ENCODE measurements around the gene CTNND1.
"Not testable (repeated sequence)": the region's sequence is repeated elsewhere in the genome, so short reads cannot be mapped to it uniquely, and the experiment has no call there.

The CTNND1 gene

DNA sequence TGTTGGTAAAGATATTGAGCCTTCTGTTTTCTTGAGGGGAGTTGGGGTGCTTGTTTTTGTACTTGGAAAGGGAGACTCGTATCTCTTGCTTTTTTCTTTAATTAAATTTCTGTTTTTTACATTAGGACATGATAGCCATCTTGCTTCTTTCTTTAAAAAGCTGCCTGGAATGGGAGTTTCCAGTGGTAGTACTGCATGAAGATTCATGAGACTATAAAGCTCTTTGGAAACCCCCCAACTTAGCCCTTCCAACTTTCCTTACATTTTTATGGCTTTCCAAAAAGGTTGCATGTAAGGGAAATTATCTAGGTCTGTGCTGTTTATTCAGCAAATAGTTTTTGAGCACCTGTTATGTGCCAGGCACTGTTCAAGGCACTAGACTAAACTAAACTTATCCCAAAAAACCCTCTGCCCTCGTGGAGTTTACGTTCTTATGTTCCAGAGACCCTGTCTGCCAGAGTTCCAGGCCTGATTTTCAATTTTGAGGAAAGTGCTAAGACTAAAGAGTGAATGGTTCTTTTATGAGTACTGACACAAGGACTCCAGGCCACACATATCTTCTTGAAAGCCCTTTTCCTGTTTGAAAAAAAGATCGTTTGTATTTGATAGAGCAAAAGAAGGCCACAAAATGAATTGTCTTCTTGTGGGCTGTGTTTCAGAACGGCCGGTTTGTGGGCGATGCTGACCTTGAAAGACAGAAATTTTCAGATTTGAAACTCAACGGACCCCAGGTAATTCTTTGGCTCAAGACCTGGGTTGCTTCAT is 31.9 kb downstream of the CTNND1 start:
- DNase-seq, result no peak

- DNase-seq, result no peak
Measured at GRCh38 chr11:57798905-57799559, 37.4 kb downstream of the CTNND1 start.

GRCh38 chr11:57800444-57801182 is 39.0 kb downstream of the CTNND1 start:
- no peak for DNase-seq

DNA sequence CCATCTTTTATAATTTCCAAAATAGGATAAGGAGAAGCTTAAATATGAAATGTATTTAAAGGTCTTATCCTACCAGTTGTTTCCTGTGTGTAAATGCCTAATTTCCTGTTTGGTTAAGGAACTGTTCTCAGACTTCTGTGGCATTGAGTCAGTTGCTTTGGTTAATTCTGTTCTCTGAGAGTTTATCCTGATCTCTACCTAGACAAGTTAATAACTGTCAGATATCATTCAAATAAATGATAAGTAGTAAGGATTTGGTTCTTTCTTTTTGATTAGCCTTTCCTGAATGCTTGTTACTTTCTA is 39.5 kb downstream of the CTNND1 start:
- DNase-seq, result no peak

GRCh38 chr11:57802411-57802810 is 40.8 kb downstream of the CTNND1 start:
- no peak for DNase-seq

DNA sequence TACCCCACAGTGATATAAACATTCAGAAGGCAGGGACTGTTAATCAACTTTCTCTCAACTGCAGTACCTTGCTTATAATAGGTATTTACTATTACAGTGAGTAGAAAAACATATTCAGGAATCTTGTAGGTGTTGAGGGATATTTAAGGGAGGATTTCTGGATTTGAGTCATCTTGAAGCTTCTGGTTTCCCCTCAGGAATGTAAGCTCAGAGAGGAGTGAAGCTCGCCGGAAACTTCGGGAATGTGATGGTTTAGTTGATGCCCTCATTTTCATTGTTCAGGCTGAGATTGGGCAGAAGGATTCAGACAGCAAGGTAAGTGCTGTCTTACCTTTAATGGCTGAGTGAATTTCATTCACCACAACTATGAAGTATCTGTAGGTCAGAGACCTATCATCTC is 42.9 kb downstream of the CTNND1 start:
- no peak for DNase-seq

DNA sequence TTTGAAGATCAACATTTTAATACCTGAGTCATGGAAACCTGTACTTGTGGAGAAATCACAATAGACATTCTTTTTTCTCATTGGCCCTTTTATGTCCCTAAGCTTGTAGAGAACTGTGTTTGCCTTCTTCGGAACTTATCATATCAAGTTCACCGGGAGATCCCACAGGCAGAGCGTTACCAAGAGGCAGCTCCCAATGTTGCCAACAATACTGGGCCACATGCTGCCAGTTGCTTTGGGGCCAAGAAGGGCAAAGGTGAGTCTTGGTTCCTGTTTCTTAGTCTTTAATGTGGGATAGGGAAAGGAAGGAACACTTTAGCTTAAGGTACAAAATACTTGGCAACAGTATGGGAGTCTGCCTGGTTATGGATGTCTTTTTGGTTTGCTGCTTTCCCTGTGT is 44.2 kb downstream of the CTNND1 start:
- no peak for DNase-seq

- no peak for DNase-seq
Measured at GRCh38 chr11:57812634-57813033, 51.0 kb downstream of the CTNND1 start.

- no peak for DNase-seq
Measured at GRCh38 chr11:57815476-57815875, 53.9 kb downstream of the CTNND1 start.

GRCh38 chr11:57815877-57816276 is 54.3 kb downstream of the CTNND1 start:
- no peak for DNase-seq

GRCh38 chr11:57818812-57819211 is 57.2 kb downstream of the CTNND1 start:
- DNase-seq, result no peak

DNA sequence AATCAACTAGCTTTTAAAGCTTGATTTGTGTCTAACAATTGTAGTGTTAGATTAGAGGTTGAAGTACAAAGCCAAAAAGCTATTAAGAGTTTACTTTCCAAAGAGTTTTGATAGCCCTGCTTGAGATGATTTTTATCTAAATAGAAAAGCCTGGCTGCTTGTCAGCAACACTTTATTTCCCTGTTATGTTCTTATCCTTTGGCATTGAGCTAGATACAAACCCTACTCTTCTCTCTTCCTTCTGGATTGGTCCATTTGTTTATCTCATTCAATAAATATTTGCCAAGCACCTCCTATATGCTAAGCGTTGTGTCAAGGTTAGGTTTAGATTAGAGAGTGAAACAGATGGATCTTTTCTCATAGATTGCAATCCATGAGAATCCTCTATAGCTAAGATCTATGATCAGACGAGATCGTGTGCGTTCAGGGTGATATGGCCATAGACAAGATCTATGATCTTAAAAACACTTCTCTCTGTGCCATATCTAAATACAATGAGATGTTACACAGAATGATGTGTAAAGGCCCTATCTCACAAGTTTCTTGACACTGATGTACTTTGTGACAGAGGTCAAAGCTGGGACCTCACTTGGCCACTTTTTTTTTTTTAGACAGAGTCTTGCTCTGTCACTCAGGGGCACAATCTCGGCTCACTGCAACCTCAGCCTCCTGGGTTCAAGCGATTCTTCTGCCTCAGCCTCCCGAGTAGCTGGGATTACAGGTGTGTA is 57.8 kb downstream of the CTNND1 start:
- DNase-seq, result no peak

GRCh38 chr11:57823859-57824258 is 62.3 kb downstream of the CTNND1 start:
- DNase-seq, result no peak

DNA sequence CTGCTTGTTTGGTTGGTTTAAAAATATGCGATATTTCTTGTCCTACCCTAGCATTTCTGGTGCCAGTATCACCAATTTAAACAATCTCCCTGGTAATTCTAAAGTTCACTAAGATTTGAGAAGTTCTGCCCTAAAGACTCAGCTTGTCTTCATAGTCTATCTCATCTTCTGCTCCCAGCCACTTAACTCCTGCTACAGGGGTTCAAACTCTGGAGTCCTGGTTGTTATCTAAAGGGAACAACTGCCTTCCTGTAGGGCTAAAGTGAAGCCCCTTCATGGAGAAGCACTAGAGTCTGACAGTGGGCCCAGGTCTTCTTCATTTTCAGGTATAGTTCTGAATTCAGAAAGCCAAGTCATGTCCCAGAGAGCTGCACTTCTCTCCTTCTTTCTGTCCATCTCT is 73.2 kb downstream of the CTNND1 start:
- no peak for DNase-seq

GRCh38 chr11:57838609-57839008 is 77.0 kb downstream of the CTNND1 start:
- DNase-seq, result not testable (repeated sequence)

DNA sequence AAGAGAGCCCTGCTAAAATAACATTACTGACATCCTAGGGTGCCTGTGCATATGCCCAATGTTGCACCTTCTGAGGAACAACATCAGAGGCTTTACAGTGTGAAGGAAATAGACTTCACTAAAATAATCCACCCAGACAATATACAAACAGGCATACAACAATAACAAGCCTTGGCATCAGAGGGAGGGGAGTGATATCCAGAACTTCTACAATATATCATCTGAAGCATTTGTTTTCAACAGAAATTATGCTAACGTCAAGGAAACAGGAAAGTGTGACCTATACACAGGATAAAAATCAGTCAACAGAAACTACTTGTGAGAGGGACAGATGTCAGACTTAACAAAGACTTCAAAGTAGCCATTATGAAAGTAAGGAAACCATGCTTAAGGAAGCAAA is 81.3 kb downstream of the CTNND1 start:
- no peak for DNase-seq

- no peak for DNase-seq
Measured at GRCh38 chr11:57867966-57868365, 106.4 kb downstream of the CTNND1 start.

DNA sequence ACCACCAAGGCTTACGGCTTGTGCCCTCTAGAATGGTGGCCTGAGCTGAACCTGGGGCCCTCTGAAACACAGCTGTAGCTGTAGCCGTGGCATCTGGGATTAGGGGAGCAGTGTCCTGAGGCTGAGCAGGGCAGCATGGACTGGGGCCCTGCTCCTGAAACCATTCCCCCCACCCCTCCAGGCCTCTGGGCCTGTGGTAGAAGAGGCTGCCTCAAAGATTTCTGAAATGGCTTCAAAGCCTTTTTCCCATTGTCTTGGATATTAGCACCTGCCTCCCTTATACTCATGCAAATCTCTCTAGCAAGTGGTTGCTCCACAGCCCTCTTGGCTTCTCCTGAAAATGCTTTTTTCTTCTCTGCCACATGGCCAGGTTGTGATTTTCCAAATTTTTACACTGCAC is 106.9 kb downstream of the CTNND1 start:
- no peak for DNase-seq
